Measurements from ENCODE around the gene MED12.
"Not testable (repeated sequence)": the region's sequence is repeated elsewhere in the genome, so short reads cannot be mapped to it uniquely, and the experiment has no call there.

The MED12 gene

GRCh38 chrX:71170660-71171059 is 52.3 kb downstream of the MED12 start:
- TF ChIP-seq CTCF (IDR thresholded peaks at IDR 0.05; ENCODE audit: low read depth, low read length): no peak

GRCh38 chrX:71171110-71171801 is 52.9 kb downstream of the MED12 start:
- H3K4me3 ChIP-seq (ENCODE audit: low read depth, low read length): no peak overlapping the region
- TF ChIP-seq CTCF (IDR thresholded peaks at IDR 0.05; ENCODE audit: low read depth, low read length): no peak

More at GRCh38 chrX:71170660-71171059, 52.3 kb downstream of the MED12 start:
- H3K4me3 ChIP-seq (ENCODE audit: low read depth, low read length): no peak overlapping the region

GRCh38 chrX:71173440-71173839 is 55.0 kb downstream of the MED12 start:
- TF ChIP-seq CTCF (IDR thresholded peaks at IDR 0.05; ENCODE audit: low read depth, low read length): no peak
- H3K4me3 ChIP-seq (ENCODE audit: low read depth, low read length): no peak overlapping the region

GRCh38 chrX:71174795-71175194 is 56.4 kb downstream of the MED12 start:
- no peak for TF ChIP-seq CTCF (IDR thresholded peaks at IDR 0.05; ENCODE audit: low read depth, low read length)
- no peak overlapping the region for H3K4me3 ChIP-seq (ENCODE audit: low read depth, low read length)

GRCh38 chrX:71175531-71175930 is 57.1 kb downstream of the MED12 start:
- no peak overlapping the region for H3K4me3 ChIP-seq (ENCODE audit: low read depth, low read length)
- TF ChIP-seq CTCF (IDR thresholded peaks at IDR 0.05; ENCODE audit: low read depth, low read length): no peak

GRCh38 chrX:71177327-71177726 is 58.9 kb downstream of the MED12 start:
- TF ChIP-seq CTCF (IDR thresholded peaks at IDR 0.05; ENCODE audit: low read depth, low read length): no peak

GRCh38 chrX:71178908-71179307 is 60.5 kb downstream of the MED12 start:
- TF ChIP-seq CTCF (IDR thresholded peaks at IDR 0.05; ENCODE audit: low read depth, low read length): peak; percentile 63
- no peak overlapping the region for H3K4me3 ChIP-seq (ENCODE audit: low read depth, low read length)

More at GRCh38 chrX:71177327-71177726, 58.9 kb downstream of the MED12 start:
- H3K4me3 ChIP-seq (ENCODE audit: low read depth, low read length): no peak overlapping the region

GRCh38 chrX:71180579-71181265 is 62.3 kb downstream of the MED12 start:
- not testable (repeated sequence) for H3K4me3 ChIP-seq (ENCODE audit: low read depth, low read length)

Measured in WI38 (cell line).